Measurements from ENCODE around the gene AADAT. TPM values are rescaled to one million over a fixed set of nuclear protein-coding genes. Genes with fewer than 3 reads are reported as not detected.

AADAT gene
- total RNA-seq: 3.9 TPM in 2 replicates

- peak; percentile 78 for DNase-seq (ENCODE audit: low read depth)
- TF ChIP-seq, protein P1, sequence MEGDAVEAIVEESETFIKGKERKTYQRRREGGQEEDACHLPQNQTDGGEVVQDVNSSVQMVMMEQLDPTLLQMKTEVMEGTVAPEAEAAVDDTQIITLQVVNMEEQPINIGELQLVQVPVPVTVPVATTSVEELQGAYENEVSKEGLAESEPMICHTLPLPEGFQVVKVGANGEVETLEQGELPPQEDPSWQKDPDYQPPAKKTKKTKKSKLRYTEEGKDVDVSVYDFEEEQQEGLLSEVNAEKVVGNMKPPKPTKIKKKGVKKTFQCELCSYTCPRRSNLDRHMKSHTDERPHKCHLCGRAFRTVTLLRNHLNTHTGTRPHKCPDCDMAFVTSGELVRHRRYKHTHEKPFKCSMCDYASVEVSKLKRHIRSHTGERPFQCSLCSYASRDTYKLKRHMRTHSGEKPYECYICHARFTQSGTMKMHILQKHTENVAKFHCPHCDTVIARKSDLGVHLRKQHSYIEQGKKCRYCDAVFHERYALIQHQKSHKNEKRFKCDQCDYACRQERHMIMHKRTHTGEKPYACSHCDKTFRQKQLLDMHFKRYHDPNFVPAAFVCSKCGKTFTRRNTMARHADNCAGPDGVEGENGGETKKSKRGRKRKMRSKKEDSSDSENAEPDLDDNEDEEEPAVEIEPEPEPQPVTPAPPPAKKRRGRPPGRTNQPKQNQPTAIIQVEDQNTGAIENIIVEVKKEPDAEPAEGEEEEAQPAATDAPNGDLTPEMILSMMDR (IDR thresholded peaks at IDR 0.05; ENCODE audit: insufficient read depth, low read depth, low read length): peak; percentile 72
These were observed at the start of gene AADAT for GRCh38 chr4:170089668-170090351. TSS of gene AADAT (minus strand) at chr4:170089956. CDS start at chr4:170089690, 266 bp downstream.

GRCh38 chr4:170138580-170139194 lies 48.9 kb upstream of the AADAT start:
- no peak overlapping the region for H3K4me3 ChIP-seq (ENCODE audit: low read depth, low read length)
- peak; percentile 67 for DNase-seq (ENCODE audit: low read depth)
- TF ChIP-seq, protein P1 (IDR thresholded peaks at IDR 0.05; ENCODE audit: insufficient read depth, low read depth, low read length): peak; percentile 85

More at GRCh38 chr4:170089668-170090351, at the start of gene AADAT:
- H3K4me3 ChIP-seq (ENCODE audit: low read depth, low read length): peak within 1 kb of the TSS; percentile 74

- DNase-seq (ENCODE audit: low read depth): no peak
- TF ChIP-seq, protein P1 (IDR thresholded peaks at IDR 0.05; ENCODE audit: insufficient read depth, low read depth, low read length): no peak
- no peak overlapping the region for H3K4me3 ChIP-seq (ENCODE audit: low read depth, low read length)
These were observed 48.2 kb upstream of the AADAT start for GRCh38 chr4:170137927-170138326.

GRCh38 chr4:170137466-170137865 lies 47.7 kb upstream of the AADAT start:
- no peak for DNase-seq (ENCODE audit: low read depth)
- H3K4me3 ChIP-seq (ENCODE audit: low read depth, low read length): no peak overlapping the region
- TF ChIP-seq, protein P1 (IDR thresholded peaks at IDR 0.05; ENCODE audit: insufficient read depth, low read depth, low read length): no peak

DNA sequence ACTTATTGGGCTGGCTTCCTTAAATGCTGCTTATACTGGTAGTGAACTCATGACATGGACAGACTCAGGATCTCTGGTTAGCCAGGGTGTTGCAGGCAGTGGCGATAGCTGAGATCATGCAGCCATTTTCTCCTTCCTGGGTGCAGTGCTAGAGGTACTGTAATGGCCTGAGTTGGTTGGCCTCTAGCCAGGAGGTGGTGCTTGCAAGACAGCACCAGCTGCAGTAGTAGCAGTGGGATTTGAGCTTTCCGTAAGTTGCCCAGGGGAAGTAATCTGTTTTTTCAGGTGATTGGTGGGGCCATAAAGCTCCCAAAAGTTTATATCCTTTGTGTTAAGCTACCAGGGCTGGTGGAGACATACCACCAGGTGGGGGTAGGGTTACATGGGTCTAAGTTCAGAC lies 45.1 kb upstream of the AADAT start:
- no peak for DNase-seq (ENCODE audit: low read depth)
- no peak overlapping the region for H3K4me3 ChIP-seq (ENCODE audit: low read depth, low read length)
- TF ChIP-seq, protein P1 (IDR thresholded peaks at IDR 0.05; ENCODE audit: insufficient read depth, low read depth, low read length): no peak

DNA sequence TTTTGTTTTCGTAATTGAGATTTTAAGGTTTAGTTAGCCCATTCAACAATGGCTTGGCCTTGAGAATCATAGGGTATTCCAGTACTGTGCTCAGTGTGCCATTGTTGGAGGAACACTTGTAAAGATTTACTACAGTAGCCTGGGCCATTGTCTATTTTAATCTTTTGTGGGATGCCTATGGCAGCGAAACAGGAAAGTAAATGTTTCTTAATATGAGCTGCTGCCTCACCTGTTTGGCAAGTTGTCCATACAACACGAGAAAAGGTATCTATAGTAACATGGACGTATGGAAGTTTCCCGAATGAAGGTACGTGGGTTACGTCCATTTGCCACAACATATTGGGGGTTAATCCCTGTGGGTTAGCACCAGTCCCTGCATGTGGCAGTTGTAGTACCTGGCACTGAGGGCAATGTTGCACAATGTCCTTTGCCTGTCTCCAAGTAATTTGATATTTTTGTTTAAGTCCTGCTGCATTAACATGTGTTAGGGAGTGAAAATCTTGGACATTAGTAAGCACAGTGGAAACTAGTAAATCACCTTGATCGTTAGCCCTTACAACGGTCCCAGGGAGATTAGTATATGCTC lies 38.6 kb upstream of the AADAT start:
- no peak for DNase-seq (ENCODE audit: low read depth)
- TF ChIP-seq, protein P1 (IDR thresholded peaks at IDR 0.05; ENCODE audit: insufficient read depth, low read depth, low read length): no peak

More for the DNA sequence above, 38.6 kb upstream of the AADAT start:
- H3K4me3 ChIP-seq (ENCODE audit: low read depth, low read length): no peak overlapping the region

All from fibroblast of villous mesenchyme (primary cell).